ENCODE measurements around the gene ARHGAP44.

DNA sequence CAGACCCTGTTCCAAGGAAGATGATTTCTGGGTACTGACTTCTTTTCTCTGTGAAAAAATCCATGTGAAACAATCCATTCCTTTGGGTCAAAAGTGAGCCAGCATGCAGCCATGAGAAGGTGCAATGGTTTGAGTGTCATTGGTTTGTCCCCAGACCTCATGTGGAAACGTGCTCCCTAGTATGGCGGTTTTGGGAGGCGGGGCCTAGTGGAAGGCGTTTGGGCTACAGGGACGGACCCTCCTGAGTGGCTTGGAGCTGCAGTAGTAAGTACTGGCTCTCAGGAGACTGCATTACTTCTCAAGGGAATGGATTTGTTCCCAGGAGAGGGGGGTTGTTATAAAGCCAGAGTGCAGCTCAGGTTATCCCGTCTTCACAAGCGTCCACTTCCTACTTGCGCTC is 209.2 kb downstream of the ARHGAP44 start:
- TF ChIP-seq TAF1 (IDR thresholded peaks at IDR 0.05; ENCODE audit: borderline replicate concordance, low read depth, low read length) = no peak
- TF ChIP-seq POLR2AphosphoS5 (IDR thresholded peaks at IDR 0.05; ENCODE audit: low read depth, low read length) = no peak
- TF ChIP-seq POLR2A (IDR thresholded peaks at IDR 0.05; ENCODE audit: low read depth, low read length) = no peak
